Measurements from ENCODE around the gene ZNF547.

GRCh38 chr19:57321116-57321515, 42.2 kb upstream of the ZNF547 start:
- no peak for TF ChIP-seq CTCF (IDR thresholded peaks at IDR 0.05; ENCODE audit: control extremely low read depth in 1 of 3, insufficient read depth in 1 of 3, low read depth in 1 of 3, low read length in 3 of 3)
- no peak for TF ChIP-seq EGR1 (IDR thresholded peaks at IDR 0.05; ENCODE audit: borderline replicate concordance, low read depth, low read length)
- TF ChIP-seq EZH2 (IDR thresholded peaks at IDR 0.05; ENCODE audit: low read depth, low read length, severe bottlenecking): no peak
- no peak for TF ChIP-seq EP300 (IDR thresholded peaks at IDR 0.05; ENCODE audit: borderline replicate concordance in 1 of 2, low read depth in 2 of 2, low read length in 2 of 2)
- TF ChIP-seq POU5F1 (IDR thresholded peaks at IDR 0.05; ENCODE audit: low read depth, low read length): no peak
- no peak for TF ChIP-seq POLR2A (IDR thresholded peaks at IDR 0.05; ENCODE audit: control extremely low read depth in 1 of 2, low read depth in 2 of 2, low read length in 2 of 2)
- no peak for TF ChIP-seq ATF2 (IDR thresholded peaks at IDR 0.05; ENCODE audit: low read length)

Data from H1 (cell line).